GM18499 (cell line): ENCODE data around the gene RIT2.
"Not testable (repeated sequence)": the region's sequence is repeated elsewhere in the genome, so short reads cannot be mapped to it uniquely, and the experiment has no call there.

Source experiments
- ATAC-seq: cut with Tn5 transposase; IDR thresholded peaks from one replicate; pipeline ENCODE4 v1.9.1; 2021; ENCODE audit warnings: moderate number of reproducible peaks; ENCODE audit not compliant: insufficient read depth, unreplicated experiment

RIT2 gene

DNA sequence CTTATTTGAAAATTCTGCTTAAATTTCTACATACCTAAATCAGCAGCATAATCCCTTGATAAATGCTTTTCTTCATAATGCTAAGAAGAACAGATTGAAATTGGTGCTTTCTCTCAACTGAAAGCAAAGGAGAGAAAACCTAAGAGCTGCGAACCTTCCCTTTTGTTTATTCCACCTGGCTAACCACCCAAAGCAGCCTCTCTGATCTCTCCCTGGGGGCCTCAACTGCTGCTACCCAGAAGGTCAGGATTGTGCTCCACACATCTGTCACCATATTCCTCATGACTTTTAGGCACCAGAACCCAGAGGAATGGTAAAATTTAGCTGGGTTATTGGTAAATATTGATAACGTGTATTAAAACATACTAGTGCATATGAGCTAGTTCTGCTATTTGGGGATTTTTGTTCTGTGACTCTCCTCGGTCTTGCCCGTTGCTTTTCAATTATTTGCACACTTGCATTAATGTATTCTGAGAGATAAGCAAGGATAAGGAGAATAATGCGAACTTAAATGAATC lies 334.1 kb downstream of the RIT2 start:
- no peak for ATAC-seq

DNA sequence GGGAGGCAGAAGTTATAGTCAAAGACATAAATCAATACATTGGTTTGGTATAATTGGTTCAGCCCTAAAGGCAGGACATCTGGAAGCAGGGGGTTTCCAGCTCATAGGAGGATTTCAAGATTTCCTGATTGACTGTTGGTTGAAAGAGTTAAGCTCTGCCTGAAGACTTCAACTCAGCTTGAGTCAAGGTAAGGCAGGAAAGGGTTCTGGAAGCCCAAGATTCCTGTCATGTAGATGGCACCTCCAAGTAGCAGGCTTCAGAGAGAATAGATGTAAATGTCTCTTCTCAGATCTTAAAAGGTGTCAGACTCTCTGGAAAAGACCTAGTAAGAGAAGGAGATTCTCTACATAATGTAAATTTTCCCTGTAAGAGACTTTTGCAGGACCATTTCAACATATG lies 335.3 kb downstream of the RIT2 start:
- no peak for ATAC-seq

DNA sequence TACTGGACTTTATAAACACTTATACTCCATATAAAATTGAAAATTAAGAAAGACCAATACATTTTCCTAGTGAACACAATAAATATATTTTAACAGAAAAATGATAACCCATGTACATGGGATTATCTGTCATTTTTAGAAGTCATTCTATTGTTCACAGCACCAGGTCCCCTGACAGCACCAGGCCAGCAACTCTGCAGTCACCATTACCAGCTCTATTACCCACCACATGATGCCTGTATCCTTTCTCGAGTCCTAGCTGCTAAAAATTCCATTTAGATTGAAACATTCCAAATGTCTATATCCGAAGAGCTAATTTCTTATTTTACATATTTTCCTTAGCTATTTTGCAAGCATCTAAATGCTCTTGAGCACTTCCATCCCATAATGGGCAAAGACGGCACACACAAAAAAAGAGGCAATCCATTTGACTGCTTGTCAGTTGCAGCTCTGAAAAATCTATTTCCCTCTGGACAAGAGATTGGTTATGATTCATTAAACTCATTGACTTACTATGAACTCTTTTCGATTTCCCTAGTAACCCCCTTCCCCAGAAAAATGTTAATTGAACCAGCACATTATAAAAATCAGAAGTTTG lies 336.9 kb downstream of the RIT2 start:
- no peak for ATAC-seq

DNA sequence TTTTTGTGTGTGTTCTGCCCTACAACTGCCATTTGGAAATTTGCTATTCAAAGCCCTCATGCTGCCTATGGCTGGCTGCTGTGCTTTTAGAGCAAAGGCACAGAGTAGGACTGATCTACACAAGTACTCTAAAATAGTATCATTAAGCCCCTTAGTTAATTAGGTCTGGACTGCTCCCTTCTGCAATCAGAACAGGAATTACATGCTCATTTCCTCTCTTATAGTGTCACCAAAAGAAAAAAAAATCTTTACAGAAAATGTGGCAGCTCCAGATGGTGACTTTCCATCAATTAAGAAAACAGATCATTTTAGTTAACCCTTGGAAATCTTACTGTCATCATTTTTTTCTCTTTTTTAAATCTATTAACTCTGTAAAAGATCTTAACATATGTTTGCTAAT lies 337.5 kb downstream of the RIT2 start:
- ATAC-seq: no peak

DNA sequence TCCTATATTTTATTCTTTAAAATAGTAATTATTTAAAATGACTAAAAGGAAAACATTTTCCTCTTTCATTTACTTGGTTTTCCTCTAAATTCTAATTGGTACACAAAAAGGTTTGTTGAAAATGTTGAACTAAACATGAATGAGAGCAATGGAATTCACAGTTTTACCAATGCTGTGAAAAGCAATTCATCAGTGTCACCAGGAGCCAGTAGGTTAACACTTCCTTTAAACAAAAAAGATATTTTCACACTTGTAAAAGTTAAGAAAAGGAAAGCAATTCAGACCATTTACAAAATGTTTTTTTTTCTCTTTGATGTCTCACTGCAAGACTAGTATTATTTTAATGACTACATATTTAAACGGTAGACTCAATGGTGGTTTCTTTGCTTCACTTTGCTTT lies 341.6 kb downstream of the RIT2 start:
- no peak for ATAC-seq

DNA sequence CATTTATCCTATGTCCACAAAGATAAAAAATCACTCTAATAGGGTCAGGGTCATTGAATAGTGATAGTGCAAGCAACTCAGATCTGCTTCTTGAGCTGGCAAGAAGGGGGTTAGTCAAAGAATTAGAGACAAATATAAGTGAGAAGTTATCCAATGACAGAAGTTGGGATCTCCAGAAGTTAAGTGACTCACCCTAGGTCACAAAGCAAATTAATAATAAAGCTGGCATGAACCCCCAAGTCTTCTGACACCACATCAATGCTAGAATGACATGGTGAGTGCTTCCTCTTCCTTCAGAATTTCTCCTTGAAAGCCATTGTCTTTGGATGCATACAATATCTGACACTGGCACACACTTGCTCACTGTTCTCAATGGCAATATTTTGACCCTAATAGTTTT lies 343.5 kb downstream of the RIT2 start:
- ATAC-seq: no peak

DNA sequence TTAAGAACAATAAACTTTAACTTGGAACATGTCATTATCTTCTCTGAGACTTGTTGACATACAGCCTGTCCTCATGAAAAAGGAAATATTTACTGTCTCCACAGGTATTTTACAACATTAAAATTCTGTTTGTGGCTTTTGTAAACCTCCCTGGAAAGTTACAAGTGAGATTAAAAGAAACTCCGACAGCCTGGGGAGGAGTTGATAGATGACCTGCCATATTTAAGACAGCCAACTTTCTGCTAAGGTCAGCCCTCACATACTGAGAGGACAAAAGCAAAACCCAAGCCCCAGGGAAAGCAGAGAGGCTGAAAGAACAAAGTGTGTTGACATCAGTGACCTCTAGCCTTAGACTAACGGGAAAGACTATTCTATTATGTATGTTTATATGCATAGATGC lies 350.2 kb downstream of the RIT2 start:
- ATAC-seq: no peak

DNA sequence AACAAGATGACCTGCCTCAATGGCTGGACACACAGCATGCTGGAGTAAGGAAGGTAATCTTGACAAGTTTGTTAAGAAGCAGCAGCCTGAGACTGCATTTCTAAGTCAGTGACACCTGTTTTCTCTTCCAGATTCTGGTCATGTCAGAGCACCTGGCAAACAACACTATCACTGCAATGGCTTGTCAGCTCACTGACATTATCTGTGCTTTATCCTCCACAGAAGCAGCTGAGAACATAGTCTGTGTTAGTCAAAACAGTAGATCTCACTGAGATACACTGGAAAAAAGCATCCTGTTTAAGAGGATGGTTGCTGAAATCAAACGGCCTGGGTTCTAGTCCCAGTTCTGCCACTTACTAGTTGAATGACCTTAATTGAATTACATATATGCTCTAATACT lies 355.2 kb downstream of the RIT2 start:
- ATAC-seq: no peak

DNA sequence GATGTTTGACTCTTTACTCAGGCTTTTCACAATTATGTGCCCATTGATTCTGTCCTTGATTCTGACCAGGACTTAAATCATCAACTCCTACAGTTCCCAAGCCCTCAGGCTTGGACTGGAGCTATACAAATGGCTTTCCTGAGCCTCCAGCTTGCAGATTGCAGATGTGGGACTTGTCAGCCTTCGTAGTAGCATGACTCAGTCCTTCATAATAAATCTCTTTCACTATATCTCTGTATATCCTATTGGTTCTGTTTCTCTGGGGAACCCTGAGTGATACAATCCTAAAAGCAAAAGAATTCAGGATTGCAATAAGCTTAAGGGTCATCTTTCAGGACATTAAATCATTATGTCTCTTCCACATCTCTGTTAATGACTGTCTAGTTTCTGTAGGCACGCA lies 356.6 kb downstream of the RIT2 start:
- ATAC-seq: no peak

DNA sequence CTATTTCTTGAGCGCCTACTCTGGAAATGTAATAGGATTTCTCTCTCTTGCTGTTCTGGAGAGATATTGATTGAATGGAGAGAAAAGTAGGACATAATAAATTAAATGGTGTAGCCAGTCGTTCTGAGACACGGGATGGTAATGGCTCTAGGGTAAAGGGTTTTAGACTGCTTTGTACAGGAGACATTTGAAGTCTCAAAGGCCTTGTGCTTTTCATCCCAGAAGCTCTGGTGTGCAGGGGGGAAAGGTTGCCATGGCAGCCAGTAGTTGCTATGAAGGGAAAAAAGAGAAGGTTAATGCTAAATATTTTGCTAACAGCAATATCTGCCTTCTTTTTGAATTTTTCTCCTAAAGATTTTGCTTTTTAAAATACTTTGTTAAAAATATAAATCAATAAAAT lies 359.3 kb downstream of the RIT2 start:
- ATAC-seq: no peak

DNA sequence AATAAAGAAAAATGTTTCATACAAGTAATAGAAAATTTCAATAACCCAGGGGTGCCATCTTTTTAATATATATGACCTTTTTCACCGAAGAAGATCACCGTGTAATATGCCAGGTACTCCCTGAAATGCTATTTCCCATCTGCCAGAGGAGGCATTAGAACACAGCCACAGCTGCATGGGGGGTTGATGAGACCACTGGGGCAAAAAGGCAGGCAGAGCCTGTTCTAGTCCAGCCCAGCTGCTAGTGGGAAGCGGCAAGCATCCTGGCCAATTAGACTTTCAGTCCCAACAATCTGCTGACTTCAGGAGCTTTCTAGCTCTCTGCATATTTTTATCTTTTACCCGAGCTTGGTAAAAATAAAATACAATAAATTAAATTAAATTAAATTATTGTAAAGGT lies 362.6 kb downstream of the RIT2 start:
- no peak for ATAC-seq

DNA sequence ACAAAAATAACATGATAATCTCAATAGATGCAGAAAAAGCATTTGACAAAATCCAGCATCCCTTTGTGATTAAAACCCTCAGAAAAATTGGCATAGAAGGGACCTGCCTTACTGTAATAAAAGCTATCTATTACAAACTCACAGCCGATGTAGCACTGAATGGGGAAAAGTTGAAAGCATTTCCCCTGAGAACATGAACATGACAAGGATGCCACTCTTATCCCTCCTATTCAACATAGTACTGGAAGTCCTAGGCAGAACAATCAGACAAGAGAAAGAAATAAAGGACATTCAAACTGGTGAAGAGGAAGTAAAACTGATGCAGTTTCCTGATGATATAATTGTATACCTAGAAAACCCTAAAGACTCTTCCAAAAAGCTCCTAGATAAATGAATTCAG lies 368.7 kb downstream of the RIT2 start:
- no peak for ATAC-seq

DNA sequence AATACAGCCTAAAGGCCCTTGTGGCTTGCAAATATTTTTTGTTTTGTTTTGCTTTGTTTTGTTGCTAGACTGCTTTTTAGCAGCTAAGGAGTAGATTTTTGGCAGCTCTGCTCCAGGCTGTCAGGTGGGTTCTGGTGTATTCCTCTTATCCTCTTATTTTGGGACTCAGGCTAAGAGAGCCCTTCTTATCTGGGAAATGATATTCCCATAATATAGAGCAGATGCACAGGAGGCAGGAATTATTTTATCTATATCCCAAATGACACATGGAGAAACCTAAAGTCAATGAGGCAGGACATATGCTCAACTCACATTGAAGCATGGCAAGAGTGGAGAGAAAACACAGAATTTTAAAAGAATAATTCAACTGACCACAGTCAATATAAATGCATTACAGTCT lies 369.6 kb downstream of the RIT2 start:
- no peak for ATAC-seq

DNA sequence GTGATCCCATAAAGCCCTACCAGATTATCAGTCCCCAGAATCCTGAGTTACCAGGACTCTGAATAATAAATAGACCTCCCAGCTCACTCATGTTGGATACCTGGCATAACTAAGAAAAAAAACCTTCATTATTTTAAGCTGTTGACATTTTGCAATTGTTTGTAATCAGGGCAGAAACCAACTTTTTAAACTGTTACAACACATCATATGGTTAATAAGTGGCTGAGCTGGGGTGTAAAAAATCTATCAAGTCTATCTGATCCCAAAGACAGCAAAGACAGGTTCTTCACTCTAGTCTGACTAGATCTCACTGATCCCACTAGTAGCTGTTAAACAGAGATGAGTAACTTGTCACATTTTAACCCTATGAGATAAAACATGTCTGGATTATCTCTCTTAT lies 370.3 kb downstream of the RIT2 start:
- no peak for ATAC-seq

DNA sequence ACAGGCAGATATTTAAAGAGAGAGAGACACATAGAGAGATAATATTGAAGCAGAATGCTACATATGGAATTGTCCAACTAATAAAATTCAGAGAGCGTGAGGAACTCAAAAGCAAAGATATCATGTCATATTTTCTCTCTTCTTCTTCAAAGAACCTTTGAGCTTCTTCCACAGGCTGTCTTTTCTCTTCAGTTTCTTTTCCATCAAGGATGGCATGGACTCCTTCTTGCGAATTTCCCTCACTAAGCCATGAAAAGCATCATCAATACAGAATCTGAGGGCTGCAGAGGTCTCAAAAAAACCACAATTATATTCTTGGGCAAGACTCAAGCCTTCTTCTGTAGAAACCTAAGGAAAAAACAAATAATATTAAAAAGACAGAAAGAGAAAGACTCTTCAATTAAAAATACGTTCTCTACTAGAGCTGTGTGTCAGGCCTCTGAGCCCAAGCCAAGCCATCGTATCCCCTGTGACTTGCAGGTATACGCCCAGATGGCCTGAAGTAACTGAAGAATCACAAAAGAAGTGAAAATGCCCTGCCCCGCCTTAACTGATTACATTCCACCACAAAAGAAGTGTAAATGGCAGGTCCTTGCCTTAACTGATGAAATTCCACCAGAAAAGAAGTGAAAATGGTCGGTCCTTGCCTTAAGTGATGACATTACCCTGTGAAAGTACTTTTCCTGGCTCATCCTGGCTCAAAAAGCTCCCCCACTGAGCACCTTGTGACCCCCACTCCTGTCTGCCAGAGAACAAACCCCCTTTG lies 371.9 kb downstream of the RIT2 start:
- no peak for ATAC-seq

DNA sequence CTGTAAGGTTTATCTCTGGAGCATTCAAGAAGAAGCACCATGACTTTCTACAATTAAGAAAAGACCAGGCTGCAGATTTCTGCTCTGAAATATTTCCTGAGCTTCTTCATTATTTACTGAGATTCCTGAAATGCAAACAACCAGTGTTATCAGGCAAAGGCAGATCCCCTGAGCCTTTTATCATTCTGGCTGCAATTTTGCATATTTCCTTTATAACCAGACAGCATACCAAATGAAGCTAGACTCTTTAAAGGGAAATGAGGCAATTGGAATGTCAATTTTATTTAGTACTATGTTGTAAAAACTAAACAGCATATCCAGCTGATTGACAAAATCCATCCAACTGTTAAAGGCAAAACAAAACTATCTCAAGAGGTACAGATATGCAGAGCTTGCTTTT lies 372.5 kb downstream of the RIT2 start:
- no peak for ATAC-seq

DNA sequence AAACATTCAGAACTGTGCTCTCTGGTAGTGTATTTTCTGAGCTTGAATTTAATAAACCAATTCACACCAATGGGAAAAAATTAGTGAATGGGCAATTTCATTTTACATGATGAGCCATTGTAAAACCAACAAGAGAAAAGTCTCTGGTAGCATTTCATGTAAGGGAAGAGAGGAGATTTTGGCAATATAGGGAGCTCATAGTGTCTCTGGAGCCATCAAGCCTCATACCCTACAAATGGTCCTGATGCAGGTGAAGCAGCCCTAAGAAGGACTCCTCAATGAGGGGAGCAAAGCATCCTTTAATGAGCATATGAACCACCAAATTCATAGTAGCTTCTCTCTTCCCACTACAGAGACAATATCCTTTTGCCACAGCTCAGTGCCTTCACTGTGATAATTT lies 373.0 kb downstream of the RIT2 start:
- ATAC-seq: no peak

DNA sequence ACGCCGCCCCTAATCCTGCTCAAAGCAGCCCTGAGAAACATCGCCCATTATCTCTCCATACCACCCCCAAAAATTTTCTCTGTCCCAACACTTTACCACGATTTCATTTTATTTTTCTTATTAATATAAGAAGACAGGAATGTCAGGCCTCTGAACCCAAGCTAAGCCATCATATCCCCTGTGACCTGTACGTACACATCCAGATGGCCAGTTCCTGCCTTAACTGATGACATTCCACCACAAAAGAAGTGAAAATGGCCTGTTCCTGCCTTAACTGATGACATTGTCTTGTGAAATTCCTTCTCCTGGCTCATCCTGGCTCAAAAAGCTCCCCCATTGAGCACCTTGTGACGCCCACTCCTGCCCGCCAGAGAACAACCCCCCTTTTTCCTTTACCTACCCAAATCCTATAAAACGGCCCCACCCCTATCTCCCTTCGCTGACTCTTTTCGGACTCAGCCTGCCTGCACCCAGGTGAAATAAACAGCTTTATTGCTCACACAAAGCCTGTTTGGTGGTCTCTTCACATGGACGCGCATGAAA lies 373.6 kb downstream of the RIT2 start:
- not testable (repeated sequence) for ATAC-seq

DNA sequence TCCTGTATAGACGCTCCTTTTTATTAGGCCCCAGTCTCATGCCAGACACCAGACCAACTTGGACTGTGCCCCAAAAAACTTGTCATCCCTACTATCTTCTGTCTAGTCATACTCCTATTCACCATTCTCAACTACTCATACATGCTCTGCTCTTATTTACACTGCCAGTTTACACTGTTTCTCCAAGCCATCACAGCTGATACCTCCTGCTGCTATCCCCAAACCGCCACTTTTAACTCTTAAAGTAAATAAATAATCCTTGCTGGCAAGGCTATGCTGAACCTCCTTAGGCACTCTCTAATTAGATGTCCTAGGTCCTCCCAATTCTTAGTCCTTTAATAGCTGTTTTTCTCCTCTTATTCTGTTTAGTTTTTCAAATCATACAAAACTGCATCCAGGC lies 374.2 kb downstream of the RIT2 start:
- ATAC-seq: not testable (repeated sequence)

DNA sequence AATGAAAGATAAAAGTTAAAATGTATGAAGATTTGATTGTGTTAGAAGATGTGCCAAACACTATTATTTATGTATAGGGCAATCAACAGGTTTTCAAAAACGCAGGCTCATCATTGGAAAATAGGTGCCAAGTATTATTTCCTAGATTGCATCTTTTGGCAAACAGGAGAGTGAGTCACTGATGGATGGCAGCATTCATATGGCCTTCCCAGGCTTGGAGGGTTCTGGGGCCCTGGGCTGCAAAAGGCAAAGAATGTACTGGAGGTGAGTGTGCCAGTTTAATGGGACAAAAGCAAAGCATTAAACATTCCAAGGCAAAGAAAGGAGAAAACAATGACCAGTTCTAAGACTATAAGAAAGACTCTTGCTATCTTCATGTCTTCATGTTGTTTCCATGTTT lies 379.4 kb downstream of the RIT2 start:
- ATAC-seq: no peak

DNA sequence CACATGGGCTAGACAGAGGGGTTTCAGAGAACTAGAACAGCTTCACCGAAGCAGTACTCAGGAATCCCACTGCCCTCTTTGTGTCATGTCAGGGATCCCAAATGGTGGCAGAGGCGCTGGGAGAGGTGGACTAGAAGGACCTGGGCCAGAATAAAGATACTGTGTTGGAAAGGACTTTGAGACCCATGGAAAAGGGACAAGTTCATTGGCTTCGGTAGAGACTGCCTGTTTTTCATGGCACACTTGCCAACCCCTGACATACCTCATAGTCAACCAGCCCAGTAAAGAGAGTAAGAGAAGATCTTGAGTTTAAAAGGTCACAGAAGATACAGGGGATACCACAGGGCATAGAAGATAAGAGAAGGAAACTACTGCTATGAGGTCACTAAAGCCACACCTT lies 381.0 kb downstream of the RIT2 start:
- no peak for ATAC-seq

DNA sequence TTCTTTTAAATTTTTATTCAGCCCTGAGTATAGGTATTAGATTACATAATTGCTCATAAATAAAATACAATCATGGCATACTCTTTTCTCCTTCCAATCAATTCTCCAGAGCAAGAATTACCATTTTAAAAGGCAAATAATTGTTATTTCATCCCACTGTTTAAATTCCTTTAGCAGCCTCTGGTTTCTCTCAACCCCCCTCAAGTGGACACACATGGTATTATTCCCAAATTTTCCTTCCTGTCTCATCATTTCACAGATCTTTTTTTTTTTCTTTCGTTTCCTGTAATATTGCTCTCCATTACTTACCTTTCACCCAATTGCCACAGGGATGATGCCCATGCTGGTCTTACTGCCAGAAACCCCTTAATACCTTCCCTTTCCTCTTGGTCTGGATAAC lies 385.2 kb downstream of the RIT2 start:
- no peak for ATAC-seq
